Measurements from ENCODE around the gene CTDP1.

CTDP1 gene

DNA sequence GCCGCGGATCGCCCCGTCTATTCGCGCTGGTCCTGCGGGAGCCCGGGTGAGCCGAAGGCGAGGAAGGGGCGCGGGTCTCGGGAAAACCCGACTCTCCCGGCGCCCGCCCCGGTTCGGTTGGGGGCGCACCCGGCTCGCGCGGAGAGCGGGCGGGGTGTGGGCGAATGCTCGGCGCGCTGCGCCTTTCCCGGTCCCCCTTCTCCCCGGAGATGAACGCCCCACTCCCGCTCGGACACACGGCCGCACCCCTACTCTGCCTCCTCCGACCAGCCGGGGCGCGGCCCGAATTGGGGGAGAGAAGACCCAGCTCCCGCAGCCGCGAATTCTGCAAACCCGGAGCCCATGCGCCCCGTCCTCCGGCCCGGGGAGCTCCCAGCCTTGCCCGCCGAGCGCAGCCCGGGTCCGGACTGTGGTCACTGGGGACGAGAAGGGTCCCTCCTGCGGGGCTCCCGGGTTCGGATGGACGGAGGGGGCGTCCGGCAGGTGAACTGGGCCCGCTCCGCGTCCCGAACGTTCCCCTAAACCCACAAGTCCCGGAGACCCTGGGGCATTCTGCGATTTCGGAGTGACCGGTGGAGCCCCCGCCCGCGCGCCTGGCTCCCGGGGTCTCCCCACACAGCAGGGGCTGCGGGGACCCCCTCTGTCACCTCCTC lies 118.9 kb downstream of the CTDP1 start:
- TF ChIP-seq, protein P1, sequence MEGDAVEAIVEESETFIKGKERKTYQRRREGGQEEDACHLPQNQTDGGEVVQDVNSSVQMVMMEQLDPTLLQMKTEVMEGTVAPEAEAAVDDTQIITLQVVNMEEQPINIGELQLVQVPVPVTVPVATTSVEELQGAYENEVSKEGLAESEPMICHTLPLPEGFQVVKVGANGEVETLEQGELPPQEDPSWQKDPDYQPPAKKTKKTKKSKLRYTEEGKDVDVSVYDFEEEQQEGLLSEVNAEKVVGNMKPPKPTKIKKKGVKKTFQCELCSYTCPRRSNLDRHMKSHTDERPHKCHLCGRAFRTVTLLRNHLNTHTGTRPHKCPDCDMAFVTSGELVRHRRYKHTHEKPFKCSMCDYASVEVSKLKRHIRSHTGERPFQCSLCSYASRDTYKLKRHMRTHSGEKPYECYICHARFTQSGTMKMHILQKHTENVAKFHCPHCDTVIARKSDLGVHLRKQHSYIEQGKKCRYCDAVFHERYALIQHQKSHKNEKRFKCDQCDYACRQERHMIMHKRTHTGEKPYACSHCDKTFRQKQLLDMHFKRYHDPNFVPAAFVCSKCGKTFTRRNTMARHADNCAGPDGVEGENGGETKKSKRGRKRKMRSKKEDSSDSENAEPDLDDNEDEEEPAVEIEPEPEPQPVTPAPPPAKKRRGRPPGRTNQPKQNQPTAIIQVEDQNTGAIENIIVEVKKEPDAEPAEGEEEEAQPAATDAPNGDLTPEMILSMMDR (IDR thresholded peaks at IDR 0.05; ENCODE audit: borderline replicate concordance, control extremely low read depth, extremely low read depth, insufficient read depth, missing control alignments) = no peak
- DNase-seq (ENCODE audit: low spot score) = no peak
- in situ Hi-C loops (cut with MboI; ENCODE audit: low sequenced_read_pairs, unreplicated experiment) = no loop called here

DNA sequence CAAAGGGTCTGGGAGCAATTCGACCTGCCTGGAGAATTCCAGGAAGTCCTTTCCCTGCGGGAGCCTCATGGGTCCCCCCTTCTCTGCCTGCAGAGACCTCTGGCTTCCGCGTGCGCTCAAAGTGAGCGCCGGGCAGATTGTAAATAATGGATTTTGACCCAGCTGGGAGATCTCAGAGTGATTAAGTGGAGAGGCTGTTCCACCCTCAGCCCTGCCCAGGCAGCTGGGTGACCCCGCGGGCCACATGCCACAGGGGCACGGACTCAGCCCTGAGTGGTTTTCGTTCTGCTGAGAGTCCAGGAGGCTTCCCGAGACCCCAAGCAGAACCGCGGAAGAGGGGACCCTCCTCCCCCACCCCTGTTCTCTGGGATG lies 119.4 kb downstream of the CTDP1 start:
- no peak for DNase-seq (ENCODE audit: low spot score)
- TF ChIP-seq, protein P1 (IDR thresholded peaks at IDR 0.05; ENCODE audit: borderline replicate concordance, control extremely low read depth, extremely low read depth, insufficient read depth, missing control alignments) = no peak
- in situ Hi-C loops (cut with MboI; ENCODE audit: low sequenced_read_pairs, unreplicated experiment) = no loop called here

DNA sequence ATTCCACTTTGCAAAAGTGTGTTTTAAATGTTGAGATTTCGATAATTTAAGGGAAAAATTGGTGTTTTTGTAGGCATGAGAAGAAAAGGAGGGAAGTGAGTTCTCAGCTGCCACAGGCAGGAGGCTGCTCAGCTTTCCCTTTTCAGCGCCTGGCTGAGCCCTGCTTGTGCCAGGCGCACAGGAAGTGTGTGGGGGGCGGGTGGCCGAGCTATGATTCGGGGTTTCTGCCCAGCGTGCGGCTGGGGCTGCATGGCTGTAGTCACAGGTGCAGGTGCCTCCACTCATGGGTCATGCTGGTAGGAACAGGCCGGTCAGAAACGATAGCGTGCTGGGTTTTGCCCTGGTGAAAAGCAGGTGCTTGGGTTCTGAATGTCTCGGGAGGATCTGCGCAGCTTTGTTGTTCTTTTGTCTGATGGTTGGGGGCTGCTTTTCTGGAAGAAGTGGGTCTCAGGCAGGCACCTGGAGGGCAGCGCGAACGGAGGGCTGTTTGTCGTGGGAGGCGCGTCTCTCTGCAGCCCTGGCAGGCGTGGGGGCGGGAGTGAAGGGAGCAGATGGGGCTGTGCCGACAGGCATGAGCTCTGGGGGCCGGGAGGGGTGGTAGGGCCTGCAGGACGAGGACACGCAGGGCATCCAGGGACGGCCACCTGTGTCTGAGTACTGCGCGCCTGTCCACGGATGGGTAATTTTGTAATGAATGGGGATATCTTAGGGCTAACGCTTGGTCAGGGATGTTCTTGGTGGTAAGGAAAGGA lies 120.2 kb downstream of the CTDP1 start:
- TF ChIP-seq, protein P1 (IDR thresholded peaks at IDR 0.05; ENCODE audit: borderline replicate concordance, control extremely low read depth, extremely low read depth, insufficient read depth, missing control alignments) = no peak
- in situ Hi-C loops (cut with MboI; ENCODE audit: low sequenced_read_pairs, unreplicated experiment) = no loop called here
- DNase-seq (ENCODE audit: low spot score) = no peak

DNA sequence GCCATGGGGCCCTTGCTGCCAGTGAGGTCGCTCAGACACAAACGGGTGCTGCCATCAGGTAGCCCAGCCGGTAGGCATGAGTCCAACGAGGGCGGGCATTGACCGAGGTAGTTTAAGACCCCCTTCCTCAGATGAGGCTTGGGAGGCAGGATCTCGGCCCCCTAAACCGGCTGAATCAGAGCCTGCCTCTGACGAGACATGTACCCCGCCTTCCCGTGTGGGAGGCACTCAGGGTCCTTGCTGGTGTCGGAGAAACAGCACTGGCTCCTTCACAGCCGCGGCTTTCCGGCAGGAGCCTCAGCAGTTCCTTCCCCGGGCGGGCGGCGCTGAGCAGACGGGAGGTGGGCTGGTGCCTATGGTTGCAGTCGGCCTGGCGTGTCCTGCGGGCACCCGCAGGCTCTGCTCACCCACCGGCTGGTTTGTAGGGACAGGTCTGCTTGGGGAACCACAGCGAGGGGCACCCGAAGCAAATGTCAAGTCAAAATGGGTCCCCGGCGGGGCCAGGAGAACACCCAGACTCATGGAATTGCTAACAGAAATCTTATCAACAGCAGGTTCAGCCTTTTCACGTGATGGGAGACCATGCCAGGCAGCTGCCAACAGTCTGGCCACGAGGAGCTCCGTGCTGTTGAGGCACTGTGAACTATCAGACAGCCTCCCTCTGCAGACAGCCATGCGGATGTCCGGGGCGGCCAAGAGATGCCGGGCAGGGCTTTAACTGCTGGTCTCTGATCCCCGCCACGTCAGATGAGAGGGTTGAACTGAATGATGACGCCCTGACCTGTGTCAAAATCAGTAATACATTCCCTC lies 121.0 kb downstream of the CTDP1 start:
- DNase-seq (ENCODE audit: low spot score) = no peak
- TF ChIP-seq, protein P1 (IDR thresholded peaks at IDR 0.05; ENCODE audit: borderline replicate concordance, control extremely low read depth, extremely low read depth, insufficient read depth, missing control alignments) = no peak
- in situ Hi-C loops (cut with MboI; ENCODE audit: low sequenced_read_pairs, unreplicated experiment) = no loop called here

DNA sequence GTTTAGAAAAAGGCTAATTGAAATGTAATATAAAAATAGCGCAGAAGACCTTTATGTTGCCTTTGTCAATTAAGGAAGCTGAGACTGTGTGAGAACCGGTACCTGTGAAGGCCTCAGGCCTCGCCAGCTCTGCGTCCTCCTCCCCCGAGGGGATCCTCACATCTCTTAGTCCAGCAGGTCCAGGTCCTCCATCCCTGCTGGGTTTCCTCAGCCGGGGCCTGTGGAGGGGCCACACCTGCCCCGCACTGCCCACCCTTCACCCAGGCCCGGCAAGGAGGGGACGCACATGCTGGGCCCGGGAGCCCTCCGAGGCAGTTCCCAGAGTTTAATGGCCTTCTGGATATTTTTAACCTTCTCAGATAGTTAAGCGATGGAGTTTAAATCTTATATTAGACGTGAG lies 121.6 kb downstream of the CTDP1 start:
- DNase-seq (ENCODE audit: low spot score) = no peak
- TF ChIP-seq, protein P1 (IDR thresholded peaks at IDR 0.05; ENCODE audit: borderline replicate concordance, control extremely low read depth, extremely low read depth, insufficient read depth, missing control alignments) = no peak
- in situ Hi-C loops (cut with MboI; ENCODE audit: low sequenced_read_pairs, unreplicated experiment) = no loop called here

DNA sequence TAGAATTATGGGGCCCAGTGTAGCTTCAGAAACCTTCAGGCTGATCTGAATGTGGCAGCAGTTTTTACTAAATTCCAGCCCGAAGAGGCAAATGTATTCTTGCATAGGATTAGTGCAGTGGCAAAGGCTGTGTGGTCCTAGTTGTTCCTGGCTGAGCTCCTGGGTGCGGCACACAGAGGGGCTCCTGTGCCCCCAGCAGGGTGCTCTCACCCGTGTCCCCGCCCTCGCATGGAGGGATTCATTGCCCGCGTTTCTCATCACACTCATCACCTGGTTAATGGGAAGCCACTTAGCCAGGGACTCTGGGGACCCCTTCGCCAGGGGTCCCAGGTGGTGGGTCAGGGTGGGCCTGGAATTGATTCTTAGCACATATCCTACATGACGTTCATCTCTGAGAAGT lies 122.0 kb downstream of the CTDP1 start:
- no peak for DNase-seq (ENCODE audit: low spot score)
- TF ChIP-seq, protein P1 (IDR thresholded peaks at IDR 0.05; ENCODE audit: borderline replicate concordance, control extremely low read depth, extremely low read depth, insufficient read depth, missing control alignments) = no peak
- in situ Hi-C loops (cut with MboI; ENCODE audit: low sequenced_read_pairs, unreplicated experiment) = no loop called here

All from GM13976 (cell line).